CD4-positive, alpha-beta T cell (primary cell): ENCODE data around the gene RBM4. TPM values are rescaled to one million over a fixed set of nuclear protein-coding genes. Genes with fewer than 3 reads are reported as not detected.

Experiments
- ATAC-seq: fragments of 200-7000 bp; cut with Tn5 transposase; one replicate; pipeline ENCODE4 v1.10.0; 2022; ENCODE audit warnings: mild to moderate bottlenecking; ENCODE audit not compliant: poor library complexity
- CTCF ChIA-PET: fragments of 350-600 bp; sonication (Branson Sonifier 250); formaldehyde crosslinking; loops from one replicate; lab custom pipeline; 2021; ENCODE audit warnings: antibody characterized with exemption, inconsistent platforms; lab: Charles Lee
- POLR2A ChIA-PET: fragments of 350-600 bp; sonication (Branson Sonifier 250); formaldehyde crosslinking; loops from one replicate; lab custom pipeline; 2021; ENCODE audit warnings: antibody characterized with exemption, inconsistent platforms; lab: Charles Lee
- DNase-seq, 14 experiments: peaks; one replicate each; pipeline ENCODE4 v3.0.0-alpha.2; 2013 to 2020; ENCODE audit warnings: mixed read lengths in 2 of 14
- H3K27ac ChIP-seq, 2 donors: one replicate each; pipeline versions ENCODE4 v1.5.1 to v1.7.0; 2013; ENCODE audit warnings: low read length in 2 of 2, low read depth in 1 of 2, mild to moderate bottlenecking in 1 of 2
- H3K27me3 ChIP-seq, 2 experiments: 1 replicate in 1 of 2; 2 replicates in 1 of 2; pipeline versions ENCODE4 v1.6.1 to v1.7.0; 2013; ENCODE audit warnings: low read length in 2 of 2, control low read depth in 1 of 2, mild to moderate bottlenecking in 1 of 2, moderate library complexity in 1 of 2; ENCODE audit not compliant: insufficient read depth in 2 of 2, control insufficient read depth in 1 of 2
- H3K36me3 ChIP-seq: one replicate; pipeline ENCODE4 v1.6.1; 2013; ENCODE audit warnings: low read length, control low read depth; ENCODE audit not compliant: insufficient read depth
- H3K4me1 ChIP-seq: one replicate; pipeline ENCODE4 v1.6.1; 2013; ENCODE audit warnings: low read length, control low read depth; ENCODE audit not compliant: insufficient read depth
- H3K4me3 ChIP-seq: one replicate; pipeline ENCODE4 v1.5.1; 2013; ENCODE audit warnings: mild to moderate bottlenecking, low read length, moderate library complexity
- H3K9me3 ChIP-seq, 2 experiments: 1 replicate in 1 of 2; 2 replicates in 1 of 2; pipeline versions ENCODE4 v1.6.1 to v1.7.0; 2013; ENCODE audit warnings: low read length in 2 of 2, mild to moderate bottlenecking in 2 of 2, control low read depth in 1 of 2, moderate library complexity in 1 of 2; ENCODE audit not compliant: control insufficient read depth in 1 of 2, insufficient read depth in 1 of 2
- H3K27ac Mint-ChIP-seq: one replicate; pipeline ENCODE4 v1.8.0; 2020; ENCODE audit warnings: mixed read lengths
- H3K27me3 Mint-ChIP-seq: one replicate; pipeline ENCODE4 v1.8.0; 2021; ENCODE audit warnings: mixed read lengths
- H3K36me3 Mint-ChIP-seq: one replicate; pipeline ENCODE4 v1.8.0; 2021; ENCODE audit warnings: low read depth, mixed read lengths
- H3K4me1 Mint-ChIP-seq: one replicate; pipeline ENCODE4 v1.8.0; 2021; ENCODE audit warnings: low read depth, mixed read lengths
- H3K4me3 Mint-ChIP-seq: one replicate; pipeline ENCODE4 v1.8.0; 2020; ENCODE audit warnings: mild to moderate bottlenecking, mixed read lengths
- H3K9me3 Mint-ChIP-seq: one replicate; pipeline ENCODE4 v1.8.0; 2020; ENCODE audit warnings: mixed read lengths
- CTCF ChIP-seq: fragments of 200-600 bp; IDR thresholded peaks from one replicate; pipeline ENCODE4 v1.8.0; 2022; ENCODE audit warnings: antibody characterized with exemption, mild to moderate bottlenecking
- intact Hi-C, 2 experiments: fragments of 100-400 bp; cut with DNase I in 1 of 2; cut with micrococcal nuclease in 1 of 2; formaldehyde crosslinking; loops; one replicate each; pipeline versions ENCODE4 v1.15.1 to v1.9.0; 2023 to 2025; cut with DNase I, micrococcal nuclease
- total RNA-seq, 174 experiments: library from RNA in 2 of 174; stranded (reverse) in 2 of 174; gene quantifications; one replicate each; pipeline ENCODE4 v1.2.3 and lab custom pipeline; 2021 to 2026

RBM4 gene
- total RNA-seq, 2 experiments from 2014 or later: 194 to 197 TPM

- Mint-ChIP-seq H3K4me1 (peaks cover 51% of the 10 kb centered on the region), H3K4me3 (peak overlapping the region; percentile 98), H3K36me3 (peaks cover 23% of the 10 kb centered on the region), H3K27me3 (no peaks in the 10 kb centered on the region), H3K27ac (peak overlapping the region; percentile 98), H3K9me3 (no peaks in the 10 kb centered on the region)
- no peak for TF ChIP-seq CTCF
- Histone ChIP-seq H3K9me3 (no peaks in the 10 kb centered on the region), H3K4me3 (peak overlapping the region; percentile 92), H3K27me3 (no peaks in the 10 kb centered on the region), H3K27ac (peak overlapping the region; percentile 98 to 99), H3K4me1 (peaks cover 32% of the 10 kb centered on the region), H3K36me3 (no peaks in the 10 kb centered on the region)
- intact Hi-C loops: loop anchor here (1.0 to 5.0 kb wide), 6 partner anchors 39 to 255 kb away; partner anchors contain the start of genes DPP3 (in 2 of the 2), RBM4 (in 2 of the 2), CCDC87 (in 1 of the 2) and CCS (in 1 of the 2)
- DNase-seq: no peak
- CTCF ChIA-PET: interaction anchor here (1.2 to 5.1 kb wide), 11 partner anchors 17 to 442 kb away, joined by 3 to 75 read pairs (median 13); partner anchors contain the start of genes CCDC87, CCS, DPP3 and KDM2A
- POLR2A ChIA-PET: interaction anchor here (0.7 to 3.5 kb wide), 33 partner anchors 9 to 1062 kb away, joined by 3 to 110 read pairs (median 8); partner anchors contain the start of genes ACTN3, BBS1, CCDC87 and CCS
- no peak for ATAC-seq
Measured at GRCh38 chr11:66676931-66677598, 38.6 kb downstream of the RBM4 start.

- DNase-seq: peak; percentile 91 to 99 (median 94)
- Mint-ChIP-seq H3K9me3 (no peaks in the 10 kb centered on the region), H3K36me3 (peaks cover 23% of the 10 kb centered on the region), H3K27ac (peak within 1 kb of the TSS; percentile 98), H3K4me1 (peaks cover 49% of the 10 kb centered on the region), H3K27me3 (no peaks in the 10 kb centered on the region), H3K4me3 (peak within 1 kb of the TSS; percentile 98)
- H3K4me3 ChIP-seq: peak within 1 kb of the TSS; percentile 92
- ChIA-PET POLR2A (interaction anchor here (0.6 to 3.5 kb wide), 43 partner anchors 8 to 1063 kb away, joined by 3 to 110 read pairs (median 5); partner anchors contain the start of genes ACTN3, BBS1, CCDC87 and CCS), CTCF (interaction anchor here (0.6 to 5.1 kb wide), 33 partner anchors 10 to 441 kb away, joined by 3 to 75 read pairs (median 6); partner anchors contain the start of genes ACTN3, CCDC87, CCS and DPP3)
- no peaks in the 10 kb centered on the region for H3K36me3 ChIP-seq
- no peaks in the 10 kb centered on the region for H3K27me3 ChIP-seq
- intact Hi-C loops: loop anchor here (1.0 to 5.0 kb wide), 8 partner anchors 39 to 269 kb away; partner anchors contain the start of genes DPP3 (in 2 of the 2), RBM14 (in 2 of the 2), RBM4 (in 2 of the 2) and CCDC87 (in 1 of the 2)
- peaks cover 32% of the 10 kb centered on the region for H3K4me1 ChIP-seq
- TF ChIP-seq CTCF: no peak
- H3K9me3 ChIP-seq: no peaks in the 10 kb centered on the region
- peak; percentile 78 for ATAC-seq
- H3K27ac ChIP-seq: peak within 1 kb of the TSS; percentile 98 to 99
Measured at GRCh38 chr11:66677599-66678375, 39.3 kb downstream of the RBM4 start, which contains the start of gene RBM4B. RBM4B (minus strand) TSS chr11:66677887; CDS start chr11:66677079, 808 bp downstream.
